ENCODE data around the gene LINC00237. TPM values are rescaled to one million over a fixed set of nuclear protein-coding genes. Genes with fewer than 3 reads are reported as not detected.

LINC00237 gene
- total and polyA plus RNA-seq, 2 donors (not counting 1 experiment from before 2014, with no cell fraction given) = 0.07 TPM; not detected in 1

- no peaks in the 10 kb centered on the region for H3K9me3 Mint-ChIP-seq (ENCODE audit: insufficient read depth)
- intact Hi-C loops (cut with micrococcal nuclease) = no loop called here
- H3K4me1 Mint-ChIP-seq = no peaks in the 10 kb centered on the region
- CTCF ChIA-PET = no interaction called here
- no peak overlapping the region for H3K27ac ChIP-seq (ENCODE audit: low read length in 2 of 2)
- no peak overlapping the region for H3K4me3 ChIP-seq (ENCODE audit: control extremely low read depth in 1 of 5, extremely low read depth in 1 of 5, insufficient read depth in 1 of 5, low read depth in 2 of 5, low read length in 4 of 5)
- POLR2A ChIA-PET = no interaction called here
- H3K79me2 ChIP-seq (ENCODE audit: control insufficient read depth, insufficient read depth, low read length) = no peaks in the 10 kb centered on the region
- no peak overlapping the region for H3K9ac ChIP-seq (ENCODE audit: low read length)
- ATAC-seq (ENCODE audit: low read depth) = no peak
- DNase-seq = no peak
- H3K4me3 Mint-ChIP-seq = no peak overlapping the region
- WGBS (ENCODE audit: insufficient coverage) = 88% methylated on average over 1 of the region's 6 CpGs
- H3K27me3 ChIP-seq (replicated peaks in 1 of 4; ENCODE audit: control extremely low read depth in 1 of 4, control insufficient read depth in 3 of 4, insufficient read depth in 4 of 4, low read length in 3 of 4) = peaks cover 0 to 4% (median 0%) of the 10 kb centered on the region in 4 experiments
- H3K27ac Mint-ChIP-seq = no peak overlapping the region
- no peaks in the 10 kb centered on the region for H3K4me1 ChIP-seq (ENCODE audit: control insufficient read depth in 2 of 2, insufficient read depth in 2 of 2, low read length in 2 of 2)
- TF ChIP-seq EZH2 (IDR thresholded peaks at IDR 0.05; ENCODE audit: borderline replicate concordance, insufficient read depth, low read depth, low read length, poor library complexity, severe bottlenecking) (no peak), CTCF (IDR thresholded peaks at IDR 0.05) (no peak)
- H3K27me3 Mint-ChIP-seq = peaks cover 24% of the 10 kb centered on the region
- H2AFZ ChIP-seq (ENCODE audit: insufficient read depth, low read depth, low read length, poor library complexity, severe bottlenecking) = no peak overlapping the region
- H3K36me3 ChIP-seq (replicated peaks in 1 of 2; ENCODE audit: control extremely low read depth in 1 of 2, control insufficient read depth in 1 of 2, extremely low read depth in 1 of 2, insufficient read depth in 2 of 2, low read length in 1 of 2) = no peaks in the 10 kb centered on the region
- H4K20me1 ChIP-seq (ENCODE audit: control insufficient read depth, insufficient read depth, low read length, poor library complexity, severe bottlenecking) = no peaks in the 10 kb centered on the region
- no peak overlapping the region for H3K4me2 ChIP-seq (replicated peaks; ENCODE audit: low read depth, low read length, poor library complexity, severe bottlenecking)
- no peaks in the 10 kb centered on the region for H3K9me3 ChIP-seq (ENCODE audit: control extremely low read depth in 1 of 3, control insufficient read depth in 2 of 3, insufficient read depth in 1 of 3, low read length in 2 of 3)
Observed at GRCh38 chr20:21052686-21053001, 53.5 kb downstream of the LINC00237 start.

DNA sequence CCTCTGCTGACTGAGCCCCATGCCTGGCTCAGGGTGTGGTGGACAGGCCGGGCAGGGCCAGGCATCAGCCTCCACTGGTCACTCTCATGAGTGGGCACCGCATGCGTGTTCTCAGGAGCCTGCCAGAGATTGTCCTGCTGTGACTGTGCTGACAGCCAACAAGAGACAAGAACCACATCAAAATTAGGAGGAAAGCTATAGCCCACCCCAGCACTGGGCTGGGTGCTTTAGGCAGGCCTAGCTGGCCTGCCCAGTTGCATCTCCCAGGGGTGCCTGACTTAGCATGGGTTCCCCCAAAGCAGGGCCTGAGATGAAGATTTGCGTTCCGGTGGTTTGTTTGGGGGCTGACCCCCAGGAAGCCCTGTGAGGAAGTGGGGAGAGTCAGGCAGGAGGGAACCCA, 53.9 kb downstream of the LINC00237 start:
- no peak overlapping the region for H3K9ac ChIP-seq (ENCODE audit: low read length)
- H3K27ac ChIP-seq (ENCODE audit: low read length in 2 of 2) = no peak overlapping the region
- no peaks in the 10 kb centered on the region for H3K9me3 ChIP-seq (ENCODE audit: control extremely low read depth in 1 of 3, control insufficient read depth in 2 of 3, insufficient read depth in 1 of 3, low read length in 2 of 3)
- H4K20me1 ChIP-seq (ENCODE audit: control insufficient read depth, insufficient read depth, low read length, poor library complexity, severe bottlenecking) = no peaks in the 10 kb centered on the region
- intact Hi-C loops (cut with micrococcal nuclease) = no loop called here
- H3K36me3 ChIP-seq (replicated peaks in 1 of 2; ENCODE audit: control extremely low read depth in 1 of 2, control insufficient read depth in 1 of 2, extremely low read depth in 1 of 2, insufficient read depth in 2 of 2, low read length in 1 of 2) = no peaks in the 10 kb centered on the region
- TF ChIP-seq EZH2 (IDR thresholded peaks at IDR 0.05; ENCODE audit: borderline replicate concordance, insufficient read depth, low read depth, low read length, poor library complexity, severe bottlenecking) = no peak
- no peak for TF ChIP-seq CTCF (IDR thresholded peaks at IDR 0.05)
- no peaks in the 10 kb centered on the region for H3K4me1 ChIP-seq (ENCODE audit: control insufficient read depth in 2 of 2, insufficient read depth in 2 of 2, low read length in 2 of 2)
- Mint-ChIP-seq H3K27ac (no peak overlapping the region), H3K4me1 (no peaks in the 10 kb centered on the region), H3K4me3 (no peak overlapping the region), H3K27me3 (peaks cover 24% of the 10 kb centered on the region), H3K9me3 (ENCODE audit: insufficient read depth) (no peaks in the 10 kb centered on the region)
- POLR2A ChIA-PET = no interaction called here
- H3K4me3 ChIP-seq (ENCODE audit: control extremely low read depth in 1 of 5, extremely low read depth in 1 of 5, insufficient read depth in 1 of 5, low read depth in 2 of 5, low read length in 4 of 5) = no peak overlapping the region
- no peaks in the 10 kb centered on the region for H3K79me2 ChIP-seq (ENCODE audit: control insufficient read depth, insufficient read depth, low read length)
- WGBS (ENCODE audit: insufficient coverage) = 87% methylated on average over 5 of the region's 5 CpGs
- H3K27me3 ChIP-seq (replicated peaks in 1 of 4; ENCODE audit: control extremely low read depth in 1 of 4, control insufficient read depth in 3 of 4, insufficient read depth in 4 of 4, low read length in 3 of 4) = peaks cover 0 to 4% (median 0%) of the 10 kb centered on the region in 4 experiments
- CTCF ChIA-PET = no interaction called here
- ATAC-seq (ENCODE audit: low read depth) (no peak), DNase-seq (no peak)
- no peak overlapping the region for H3K4me2 ChIP-seq (replicated peaks; ENCODE audit: low read depth, low read length, poor library complexity, severe bottlenecking)
- no peak overlapping the region for H2AFZ ChIP-seq (ENCODE audit: insufficient read depth, low read depth, low read length, poor library complexity, severe bottlenecking)

Data from B cell (primary cell).